Activated CD8-positive, alpha-beta memory T cell treated with anti-CD3 and anti-CD28 coated beads, Interleukin-2, amount 50 U/mL, for 1 hour (primary cell): Measurements from ENCODE around the gene TM4SF20.

Source experiments
- DNase-seq: peaks from one replicate; pipeline ENCODE4 v3.0.0-alpha.2; 2020; ENCODE audit errors: extremely low read depth

Gene TM4SF20

DNA sequence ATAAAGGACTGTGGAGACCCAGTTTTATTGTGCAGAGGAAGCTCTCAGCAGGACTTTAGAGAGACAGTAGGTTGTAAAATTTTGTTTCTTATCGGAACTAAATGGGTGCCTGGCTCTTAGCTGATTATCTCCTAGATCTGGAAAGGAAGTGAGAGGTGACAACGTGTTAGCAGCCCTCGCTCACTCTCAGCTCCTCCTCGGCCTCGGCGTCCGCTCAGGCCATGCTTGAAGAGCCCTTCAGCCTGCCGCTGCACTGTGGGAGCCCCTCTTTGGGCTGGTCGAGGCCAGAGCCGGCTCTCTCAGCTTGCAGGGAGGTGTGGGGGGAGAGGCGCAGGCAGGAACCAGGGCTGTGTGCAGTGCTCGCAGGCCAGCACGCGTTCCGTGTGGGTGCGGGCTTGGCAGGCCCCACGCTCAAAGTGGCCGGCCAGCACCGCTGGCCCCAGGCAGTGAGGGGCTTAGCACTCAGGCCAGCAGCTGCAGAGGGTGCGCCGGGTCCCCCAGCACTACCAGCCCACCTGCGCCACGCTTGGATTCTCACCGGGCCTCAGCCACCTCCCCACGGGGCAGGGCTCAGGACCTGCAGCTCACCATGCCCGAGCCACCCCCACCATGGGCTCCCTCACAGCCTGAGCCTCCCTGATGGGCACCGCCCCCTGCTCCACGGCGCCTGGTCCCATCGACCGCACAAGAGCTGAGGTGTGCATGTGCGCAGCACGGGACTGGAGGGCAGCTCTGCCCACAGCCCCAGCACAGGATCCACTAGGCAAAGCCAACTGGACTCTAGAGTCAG, 58.6 kb downstream of the TM4SF20 start:
- no peak for DNase-seq

- DNase-seq: no peak
Measured at GRCh38 chr2:227317834-227318233, 61.3 kb downstream of the TM4SF20 start.

DNA sequence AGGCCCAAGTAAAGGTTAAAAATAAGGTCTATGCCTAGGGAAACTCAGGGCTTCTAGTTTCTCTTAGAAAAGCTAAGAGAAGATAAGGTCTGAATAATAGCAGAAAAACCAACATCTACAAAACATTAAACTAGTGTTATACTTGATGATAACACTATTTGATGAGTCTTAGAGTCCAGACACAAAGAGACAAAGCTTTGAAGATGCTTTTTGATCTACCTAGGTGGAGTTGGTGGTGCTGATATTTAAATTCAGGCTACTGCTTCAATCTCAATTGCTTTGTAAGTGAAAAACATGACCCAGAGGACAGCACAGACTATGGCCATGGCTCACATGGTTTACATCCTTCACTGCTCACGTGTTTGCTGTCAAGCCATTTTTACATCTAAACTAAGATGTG, 65.8 kb downstream of the TM4SF20 start:
- DNase-seq: no peak

DNA sequence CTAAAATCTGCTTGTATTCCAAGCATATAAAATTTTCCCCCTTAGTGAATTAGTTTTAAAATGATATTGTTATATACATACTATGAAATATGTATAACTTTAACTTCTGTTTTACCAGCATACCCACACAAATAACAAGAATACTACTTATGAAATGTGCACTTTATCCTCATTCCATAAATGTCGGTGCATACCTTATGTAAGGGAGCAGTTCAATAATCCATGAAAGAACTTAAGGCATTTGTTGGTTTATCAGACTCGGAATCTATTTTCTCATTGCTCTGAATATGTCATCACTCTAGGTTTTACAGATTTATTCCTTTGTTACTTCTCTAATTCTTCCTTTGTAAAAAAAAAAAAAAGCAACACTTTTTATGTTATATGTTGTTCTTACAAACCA, 66.5 kb downstream of the TM4SF20 start:
- DNase-seq: no peak
